Osteoblast (primary cell): Measurements from ENCODE around the gene LAMA5. TPM values are rescaled to one million over a fixed set of nuclear protein-coding genes. Genes with fewer than 3 reads are reported as not detected.
A peak's percentile ranks its signal among the peaks of the same experiment; 100 is the strongest.

Source experiments
- DNase-seq: peaks from one replicate; pipeline ENCODE4 v3.0.0; 2011; ENCODE audit warnings: low spot score, mixed read lengths; ENCODE audit not compliant: insufficient read length; ENCODE audit errors: missing footprints
- H2AFZ ChIP-seq: 2 replicates; pipeline ENCODE4 v1.6.0; 2011; ENCODE audit warnings: mild to moderate bottlenecking, low read length
- H3K27ac ChIP-seq: 2 replicates; pipeline ENCODE4 v1.5.1; 2011; ENCODE audit warnings: mild to moderate bottlenecking, low read depth, low read length, moderate library complexity
- H3K27me3 ChIP-seq: 2 replicates; pipeline ENCODE4 v1.6.0; 2012; ENCODE audit warnings: mild to moderate bottlenecking, control low read depth, inconsistent platforms, low read length, moderate library complexity; ENCODE audit not compliant: insufficient read depth
- H3K36me3 ChIP-seq: 2 replicates; pipeline ENCODE4 v1.5.1; 2011; ENCODE audit warnings: mild to moderate bottlenecking, low read length, control low read depth, moderate library complexity; ENCODE audit not compliant: insufficient read depth
- H3K4me1 ChIP-seq: 2 replicates; pipeline ENCODE4 v1.5.1; 2011; ENCODE audit warnings: mild to moderate bottlenecking, low read length, control low read depth, moderate library complexity; ENCODE audit not compliant: insufficient read depth
- H3K4me2 ChIP-seq: 2 replicates; pipeline ENCODE4 v1.6.0; 2011; ENCODE audit warnings: mild to moderate bottlenecking, low read length; ENCODE audit not compliant: insufficient read depth
- H3K4me3 ChIP-seq: fragments of 200-600 bp; sonication (generic); 3 replicates; pipeline ENCODE4 v1.5.1; 2012; ENCODE audit warnings: mild to moderate bottlenecking, low read length, inconsistent platforms; ENCODE audit not compliant: insufficient read depth
- H3K79me2 ChIP-seq: 2 replicates; pipeline ENCODE4 v1.6.0; 2012; ENCODE audit warnings: mild to moderate bottlenecking, low read length, control low read depth, inconsistent platforms; ENCODE audit not compliant: insufficient read depth
- H3K9me3 ChIP-seq: 2 replicates; pipeline ENCODE4 v1.5.1; 2011; ENCODE audit warnings: low read depth, low read length, control low read depth
- H4K20me1 ChIP-seq: 2 replicates; pipeline ENCODE4 v1.6.0; 2012; ENCODE audit warnings: mild to moderate bottlenecking, low read length, control low read depth; ENCODE audit not compliant: insufficient read depth
- CTCF ChIP-seq: IDR thresholded peaks from 2 replicates; pipeline ENCODE4 v1.5.1; 2011; ENCODE audit warnings: mild to moderate bottlenecking, low read depth, low read length, moderate library complexity; ENCODE audit errors: extremely low read depth
- total RNA-seq: library from RNA; depleted of rRNA; stranded (reverse); fragments of >200 nt; gene quantifications from 2 replicates; pipeline ENCODE4 v1.2.3, GENCODE V29; 2012

Gene LAMA5
- total RNA-seq, 1 donor = 2.2 TPM

- H3K27ac ChIP-seq = no peak overlapping the region
- DNase-seq = no peak
- H2AFZ ChIP-seq = no peak overlapping the region
- peaks cover 58% of the 10 kb centered on the region for H3K36me3 ChIP-seq
- H3K9me3 ChIP-seq = no peaks in the 10 kb centered on the region
- no peak overlapping the region for H3K4me2 ChIP-seq
- H3K27me3 ChIP-seq = no peaks in the 10 kb centered on the region
- H3K79me2 ChIP-seq = no peaks in the 10 kb centered on the region
- TF ChIP-seq CTCF = no peak
- H3K4me1 ChIP-seq = no peaks in the 10 kb centered on the region
- no peaks in the 10 kb centered on the region for H4K20me1 ChIP-seq
- H3K4me3 ChIP-seq = no peak overlapping the region
These were observed 80.0 kb downstream of the LAMA5 start for GRCh38 chr20:62287129-62287528.

- Histone ChIP-seq H2AFZ (no peak overlapping the region), H3K79me2 (no peaks in the 10 kb centered on the region), H3K4me1 (no peaks in the 10 kb centered on the region), H4K20me1 (no peaks in the 10 kb centered on the region), H3K9me3 (no peaks in the 10 kb centered on the region), H3K36me3 (peaks cover 60% of the 10 kb centered on the region), H3K4me3 (no peak overlapping the region), H3K27me3 (no peaks in the 10 kb centered on the region), H3K4me2 (no peak overlapping the region), H3K27ac (no peak overlapping the region)
- peak; percentile 66 for DNase-seq
- no peak for TF ChIP-seq CTCF
These were observed 80.5 kb downstream of the LAMA5 start for GRCh38 chr20:62286493-62287064.

GRCh38 chr20:62285722-62286121, 81.4 kb downstream of the LAMA5 start:
- Histone ChIP-seq H3K27me3 (no peaks in the 10 kb centered on the region), H3K27ac (no peak overlapping the region), H3K79me2 (no peaks in the 10 kb centered on the region), H2AFZ (no peak overlapping the region), H3K9me3 (no peaks in the 10 kb centered on the region), H3K4me3 (no peak overlapping the region), H3K36me3 (peaks cover 62% of the 10 kb centered on the region), H3K4me2 (no peak overlapping the region), H4K20me1 (no peaks in the 10 kb centered on the region), H3K4me1 (no peaks in the 10 kb centered on the region)
- DNase-seq = peak; percentile 21
- TF ChIP-seq CTCF = no peak

GRCh38 chr20:62285151-62285550, 82.0 kb downstream of the LAMA5 start:
- Histone ChIP-seq H3K79me2 (no peaks in the 10 kb centered on the region), H3K4me1 (no peaks in the 10 kb centered on the region), H3K4me3 (no peak overlapping the region), H3K9me3 (no peaks in the 10 kb centered on the region), H3K36me3 (peaks cover 67% of the 10 kb centered on the region), H3K27ac (no peak overlapping the region), H4K20me1 (no peaks in the 10 kb centered on the region), H2AFZ (no peak overlapping the region), H3K27me3 (no peaks in the 10 kb centered on the region), H3K4me2 (no peak overlapping the region)
- TF ChIP-seq CTCF = no peak
- DNase-seq = peak; percentile 63
